Memory B cell (primary cell): ENCODE results near the gene PARN.
A peak's percentile ranks its signal among the peaks of the same experiment; 100 is the strongest.
"Not testable (repeated sequence)": the region's sequence is repeated elsewhere in the genome, so short reads cannot be mapped to it uniquely, and the experiment has no call there.

Experiments used
- ATAC-seq: fragments of 150-1000 bp; cut with Tn5 transposase; 2 replicates; pipeline ENCODE4 v1.10.0; 2021; ENCODE audit warnings: low read depth, mild to moderate bottlenecking, moderate library complexity
- DNase-seq, 2 donors: peaks; one replicate each; pipeline ENCODE4 v3.0.0; 2022; ENCODE audit warnings: low spot score in 2 of 2
- H3K27ac Mint-ChIP-seq: one replicate; pipeline ENCODE4 v1.8.0; 2022; ENCODE audit warnings: mild to moderate bottlenecking, moderate library complexity, mixed read lengths
- H3K27me3 Mint-ChIP-seq: one replicate; pipeline ENCODE4 v1.8.0; 2022; ENCODE audit warnings: mixed read lengths
- H3K36me3 Mint-ChIP-seq: one replicate; pipeline ENCODE4 v1.8.0; 2022; ENCODE audit warnings: mild to moderate bottlenecking, mixed read lengths
- H3K4me1 Mint-ChIP-seq: one replicate; pipeline ENCODE4 v1.8.0; 2022; ENCODE audit warnings: mixed read lengths
- H3K4me3 Mint-ChIP-seq: one replicate; pipeline ENCODE4 v1.8.0; 2022; ENCODE audit warnings: mild to moderate bottlenecking, moderate library complexity, mixed read lengths
- H3K9me3 Mint-ChIP-seq: one replicate; pipeline ENCODE4 v1.8.0; 2022; ENCODE audit warnings: mixed read lengths

The PARN gene

GRCh38 chr16:14545346-14545884, 84.6 kb downstream of the PARN start:
- DNase-seq (no peak), ATAC-seq (no peak)
- Mint-ChIP-seq H3K27me3 (no peaks in the 10 kb centered on the region), H3K36me3 (peaks cover 48% of the 10 kb centered on the region), H3K27ac (no peak overlapping the region), H3K4me1 (peaks cover 2% of the 10 kb centered on the region), H3K4me3 (no peak overlapping the region), H3K9me3 (peaks cover 5% of the 10 kb centered on the region)

DNA sequence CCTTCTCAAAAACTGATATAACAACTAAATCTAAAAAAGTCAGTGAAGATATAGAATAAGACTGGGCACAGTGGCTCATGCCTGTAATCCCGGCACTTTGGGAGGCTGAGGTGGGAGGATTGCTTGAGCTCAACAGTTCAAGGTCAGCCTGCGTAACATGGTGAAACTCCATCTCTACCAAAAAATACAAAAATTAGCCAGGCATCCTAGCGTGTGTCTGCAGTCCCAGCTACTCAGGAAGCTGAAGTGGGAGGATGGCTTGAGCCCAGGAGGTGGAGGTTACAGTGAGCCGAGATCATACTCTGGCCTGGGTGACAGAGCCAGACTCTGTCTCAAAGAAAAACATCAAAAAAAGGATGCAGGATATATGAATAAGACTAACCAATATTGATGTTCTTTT, 85.2 kb downstream of the PARN start:
- not testable (repeated sequence) for ATAC-seq, H3K9me3 Mint-ChIP-seq, DNase-seq, H3K4me3 Mint-ChIP-seq, H3K27ac Mint-ChIP-seq, H3K27me3 Mint-ChIP-seq, H3K4me1 Mint-ChIP-seq
- H3K36me3 Mint-ChIP-seq = peaks cover 45% of the 10 kb centered on the region

DNA sequence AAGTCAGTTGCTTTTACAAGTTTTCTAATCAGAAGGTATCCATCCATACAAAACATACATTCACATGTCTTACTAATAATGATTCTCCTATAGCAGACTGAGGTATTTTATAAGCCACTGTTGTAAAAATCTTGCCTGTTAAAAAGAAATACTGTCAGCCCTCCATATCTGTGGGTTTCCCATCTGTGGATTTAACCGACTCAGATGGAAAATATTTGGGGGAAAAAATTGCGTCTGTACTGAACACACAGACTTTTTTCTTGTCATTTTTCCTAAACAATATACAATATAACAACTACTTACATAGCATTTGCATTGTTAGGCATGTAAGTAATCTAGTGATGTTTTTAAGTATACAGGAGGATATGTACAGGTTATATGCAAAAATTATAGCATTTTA, 90.4 kb downstream of the PARN start:
- Mint-ChIP-seq H3K27ac (no peak overlapping the region), H3K4me1 (peaks cover 7% of the 10 kb centered on the region), H3K4me3 (no peak overlapping the region), H3K36me3 (peaks cover 27% of the 10 kb centered on the region), H3K9me3 (peaks cover 5% of the 10 kb centered on the region), H3K27me3 (no peaks in the 10 kb centered on the region)
- no peak for ATAC-seq
- DNase-seq = no peak

DNA sequence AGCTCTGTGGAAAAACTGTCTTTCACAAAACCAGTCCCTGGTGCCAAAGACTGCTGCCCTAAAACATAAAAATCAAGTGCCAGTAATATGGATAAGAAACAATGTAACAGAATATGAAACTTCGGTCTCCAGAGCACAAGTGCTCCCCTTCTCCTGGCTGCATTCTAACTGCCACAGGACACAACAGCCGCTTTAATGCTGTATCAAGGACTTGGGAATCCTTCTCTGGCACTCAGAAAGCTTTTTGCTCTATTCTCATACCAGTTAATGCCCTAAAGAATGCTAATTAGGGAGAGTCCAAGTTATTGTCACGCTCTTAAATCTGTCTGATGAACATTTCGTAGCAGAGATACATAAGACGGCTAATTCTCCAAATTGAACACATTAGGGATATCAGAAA, 90.9 kb downstream of the PARN start:
- Mint-ChIP-seq H3K27me3 (no peaks in the 10 kb centered on the region), H3K27ac (no peak overlapping the region), H3K4me3 (no peak overlapping the region), H3K36me3 (peaks cover 26% of the 10 kb centered on the region), H3K9me3 (peaks cover 5% of the 10 kb centered on the region), H3K4me1 (peaks cover 7% of the 10 kb centered on the region)
- ATAC-seq = no peak
- no peak for DNase-seq

- Mint-ChIP-seq H3K4me1 (peaks cover 7% of the 10 kb centered on the region), H3K36me3 (peaks cover 23% of the 10 kb centered on the region), H3K4me3 (no peak overlapping the region), H3K27ac (no peak overlapping the region), H3K9me3 (peaks cover 5% of the 10 kb centered on the region), H3K27me3 (no peaks in the 10 kb centered on the region)
- ATAC-seq = no peak
- DNase-seq = no peak
These were observed 91.5 kb downstream of the PARN start for GRCh38 chr16:14538604-14539003.

- peaks cover 15% of the 10 kb centered on the region for H3K36me3 Mint-ChIP-seq
- no peak for DNase-seq
- H3K4me3 Mint-ChIP-seq = no peak overlapping the region
- no peak overlapping the region for H3K27ac Mint-ChIP-seq
- no peaks in the 10 kb centered on the region for H3K9me3 Mint-ChIP-seq
- peaks cover 10% of the 10 kb centered on the region for H3K4me1 Mint-ChIP-seq
- H3K27me3 Mint-ChIP-seq = no peaks in the 10 kb centered on the region
- no peak for ATAC-seq
These were observed 98.4 kb downstream of the PARN start for GRCh38 chr16:14531613-14532012.

DNA sequence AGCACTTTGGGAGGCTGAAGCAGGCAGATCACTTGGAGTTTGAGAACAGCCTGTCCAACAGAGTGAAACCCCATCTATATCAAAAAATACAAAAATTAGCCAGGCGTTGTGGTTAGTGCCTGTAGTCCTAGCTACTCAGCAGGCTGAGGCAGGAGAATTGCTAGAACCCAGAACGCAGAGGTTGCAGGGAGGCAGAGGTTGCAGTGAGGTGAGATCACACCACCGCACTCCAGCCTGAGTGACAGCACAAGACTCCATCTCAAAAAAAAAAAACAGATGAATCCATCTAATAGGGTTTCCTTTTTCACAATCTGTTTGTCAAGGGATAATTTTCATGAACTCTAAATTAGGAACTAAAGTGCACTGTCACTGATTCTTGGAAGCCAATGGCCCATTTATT, 99.0 kb downstream of the PARN start:
- peaks cover 17% of the 10 kb centered on the region for H3K36me3 Mint-ChIP-seq
- ATAC-seq (no peak), DNase-seq (no peak)
- peaks cover 10% of the 10 kb centered on the region for H3K4me1 Mint-ChIP-seq
- H3K9me3 Mint-ChIP-seq = no peaks in the 10 kb centered on the region
- no peaks in the 10 kb centered on the region for H3K27me3 Mint-ChIP-seq
- H3K4me3 Mint-ChIP-seq = no peak overlapping the region
- H3K27ac Mint-ChIP-seq = no peak overlapping the region

DNA sequence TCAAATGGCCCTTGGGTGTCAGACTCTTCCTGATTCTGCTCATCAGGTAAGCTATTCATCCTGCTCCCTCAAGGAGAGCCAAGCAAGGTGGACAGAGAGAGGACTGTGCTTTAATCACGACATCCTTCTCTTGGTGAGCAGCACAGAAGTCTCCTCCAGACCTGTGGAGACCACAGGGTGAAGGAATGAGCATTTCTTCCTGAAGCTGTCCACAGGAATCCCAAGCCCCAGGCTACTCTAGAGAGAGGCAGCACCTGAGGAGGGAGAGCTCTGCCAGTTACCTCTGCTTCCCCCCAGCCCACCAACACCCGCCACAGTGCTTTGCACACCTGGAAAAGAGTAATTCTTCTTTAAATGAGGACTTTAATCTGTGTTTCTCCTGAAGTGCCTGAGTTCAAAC, 100.0 kb downstream of the PARN start:
- DNase-seq (no peak), ATAC-seq (no peak)
- Mint-ChIP-seq H3K4me1 (peaks cover 14% of the 10 kb centered on the region), H3K9me3 (no peaks in the 10 kb centered on the region), H3K27ac (no peak overlapping the region), H3K36me3 (peaks cover 17% of the 10 kb centered on the region), H3K4me3 (no peak overlapping the region), H3K27me3 (no peaks in the 10 kb centered on the region)

GRCh38 chr16:14529010-14529669, 100.9 kb downstream of the PARN start:
- DNase-seq (peak; percentile 46 to 49), ATAC-seq (peak; percentile 54)
- no peaks in the 10 kb centered on the region for H3K9me3 Mint-ChIP-seq
- H3K4me3 Mint-ChIP-seq = no peak overlapping the region
- peaks cover 14% of the 10 kb centered on the region for H3K4me1 Mint-ChIP-seq
- peaks cover 17% of the 10 kb centered on the region for H3K36me3 Mint-ChIP-seq
- no peaks in the 10 kb centered on the region for H3K27me3 Mint-ChIP-seq
- H3K27ac Mint-ChIP-seq = peak overlapping the region; percentile 30

DNA sequence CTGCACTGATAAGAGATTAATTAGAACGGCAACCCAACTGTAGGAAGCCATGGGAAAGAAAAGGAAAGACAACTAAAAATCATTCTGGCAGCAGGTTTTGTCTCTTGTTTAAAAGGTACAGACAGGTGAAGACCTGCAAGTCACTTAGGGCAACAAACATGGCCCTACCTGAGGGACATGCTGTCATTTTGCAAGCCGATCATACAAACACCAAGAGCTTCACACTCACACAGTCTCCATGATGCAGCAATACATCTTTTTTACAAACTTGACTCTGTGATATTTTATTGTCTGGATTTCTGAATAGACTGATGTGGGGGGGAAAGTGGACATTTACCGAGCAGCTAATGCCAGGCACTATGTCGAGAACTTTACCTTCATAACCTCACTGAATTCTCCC, 101.8 kb downstream of the PARN start:
- H3K9me3 Mint-ChIP-seq = no peaks in the 10 kb centered on the region
- no peak overlapping the region for H3K27ac Mint-ChIP-seq
- no peak for DNase-seq
- H3K4me1 Mint-ChIP-seq = peaks cover 18% of the 10 kb centered on the region
- H3K27me3 Mint-ChIP-seq = no peaks in the 10 kb centered on the region
- no peak overlapping the region for H3K4me3 Mint-ChIP-seq
- ATAC-seq = no peak
- peaks cover 12% of the 10 kb centered on the region for H3K36me3 Mint-ChIP-seq

- Mint-ChIP-seq H3K4me3 (no peak overlapping the region), H3K36me3 (peaks cover 9% of the 10 kb centered on the region), H3K4me1 (peaks cover 22% of the 10 kb centered on the region), H3K27ac (peak overlapping the region; percentile 47), H3K27me3 (no peaks in the 10 kb centered on the region), H3K9me3 (no peaks in the 10 kb centered on the region)
- DNase-seq (no peak), ATAC-seq (no peak)
These were observed 102.5 kb downstream of the PARN start for GRCh38 chr16:14527411-14528044.

- no peak for ATAC-seq
- H3K36me3 Mint-ChIP-seq = peaks cover 6% of the 10 kb centered on the region
- H3K4me3 Mint-ChIP-seq = no peak overlapping the region
These were observed 104.5 kb downstream of the PARN start for GRCh38 chr16:14525596-14525995.

DNA sequence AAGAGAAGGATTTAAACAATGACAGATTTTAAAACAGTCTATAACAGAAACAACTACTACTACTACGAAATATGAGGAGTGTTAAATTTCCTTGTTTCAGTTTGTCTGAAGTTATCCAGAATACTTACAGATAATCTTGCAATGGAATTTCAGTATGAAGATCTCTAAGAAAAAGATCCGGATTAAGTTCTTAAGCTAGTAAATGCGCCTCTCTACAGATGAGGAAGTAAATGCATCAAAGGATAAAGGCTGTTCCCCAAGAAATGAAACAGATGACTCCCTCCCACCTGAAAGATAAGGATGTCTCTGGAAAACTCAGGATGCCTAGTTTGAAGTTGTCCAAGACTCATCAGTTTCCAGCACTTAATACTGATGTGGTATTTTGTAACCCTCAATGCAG, 105.1 kb downstream of the PARN start:
- DNase-seq (no peak), ATAC-seq (no peak)
- Mint-ChIP-seq H3K36me3 (peaks cover 4% of the 10 kb centered on the region), H3K9me3 (no peaks in the 10 kb centered on the region), H3K27ac (no peak overlapping the region), H3K4me3 (no peak overlapping the region), H3K4me1 (peaks cover 22% of the 10 kb centered on the region), H3K27me3 (no peaks in the 10 kb centered on the region)

More at GRCh38 chr16:14525596-14525995, 104.5 kb downstream of the PARN start:
- no peaks in the 10 kb centered on the region for H3K9me3 Mint-ChIP-seq
- no peak overlapping the region for H3K27ac Mint-ChIP-seq
- peaks cover 23% of the 10 kb centered on the region for H3K4me1 Mint-ChIP-seq
- no peak for DNase-seq
- no peaks in the 10 kb centered on the region for H3K27me3 Mint-ChIP-seq

- H3K36me3 Mint-ChIP-seq = peaks cover 4% of the 10 kb centered on the region
- no peak for ATAC-seq
These were observed 106.4 kb downstream of the PARN start for GRCh38 chr16:14523632-14524031.

DNA sequence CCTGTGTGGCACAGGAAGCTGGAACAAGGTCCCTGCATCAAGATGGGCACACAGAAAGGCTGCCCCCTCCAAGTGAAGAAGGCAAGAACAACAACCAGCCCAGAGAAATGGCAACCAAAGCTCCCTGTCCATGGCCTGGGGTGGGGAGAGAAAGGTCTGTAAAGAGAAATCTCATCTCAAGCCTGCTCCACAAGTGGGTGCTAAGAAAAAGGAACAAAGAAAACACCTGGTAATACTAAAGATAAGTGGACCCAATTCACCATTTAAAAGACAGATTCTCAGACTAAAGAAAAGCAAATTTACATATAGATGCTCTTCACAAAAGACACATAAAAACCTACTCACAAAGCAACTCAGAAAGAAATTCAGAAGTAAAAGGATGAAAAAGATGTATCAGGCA, 107.4 kb downstream of the PARN start:
- ATAC-seq (no peak), DNase-seq (no peak)
- peaks cover 22% of the 10 kb centered on the region for H3K4me1 Mint-ChIP-seq
- H3K9me3 Mint-ChIP-seq = no peaks in the 10 kb centered on the region
- H3K27me3 Mint-ChIP-seq = no peaks in the 10 kb centered on the region
- peaks cover 4% of the 10 kb centered on the region for H3K36me3 Mint-ChIP-seq
- H3K27ac Mint-ChIP-seq = no peak overlapping the region
- H3K4me3 Mint-ChIP-seq = no peak overlapping the region

More at GRCh38 chr16:14523632-14524031, 106.4 kb downstream of the PARN start:
- peaks cover 22% of the 10 kb centered on the region for H3K4me1 Mint-ChIP-seq
- no peak for DNase-seq
- no peak overlapping the region for H3K4me3 Mint-ChIP-seq
- no peaks in the 10 kb centered on the region for H3K27me3 Mint-ChIP-seq
- H3K27ac Mint-ChIP-seq = no peak overlapping the region
- no peaks in the 10 kb centered on the region for H3K9me3 Mint-ChIP-seq
